Activated T-cell treated with anti-CD3 and anti-CD28 coated beads, Interleukin-2, amount 50 U/mL, for 1 hour (primary cell): Measurements from ENCODE around the gene SKIC2.
"Not testable (repeated sequence)": the region's sequence is repeated elsewhere in the genome, so short reads cannot be mapped to it uniquely, and the experiment has no call there.

Source experiments
- DNase-seq: peaks from one replicate; pipeline ENCODE4 v3.0.0-alpha.2; 2020

The SKIC2 gene

DNA sequence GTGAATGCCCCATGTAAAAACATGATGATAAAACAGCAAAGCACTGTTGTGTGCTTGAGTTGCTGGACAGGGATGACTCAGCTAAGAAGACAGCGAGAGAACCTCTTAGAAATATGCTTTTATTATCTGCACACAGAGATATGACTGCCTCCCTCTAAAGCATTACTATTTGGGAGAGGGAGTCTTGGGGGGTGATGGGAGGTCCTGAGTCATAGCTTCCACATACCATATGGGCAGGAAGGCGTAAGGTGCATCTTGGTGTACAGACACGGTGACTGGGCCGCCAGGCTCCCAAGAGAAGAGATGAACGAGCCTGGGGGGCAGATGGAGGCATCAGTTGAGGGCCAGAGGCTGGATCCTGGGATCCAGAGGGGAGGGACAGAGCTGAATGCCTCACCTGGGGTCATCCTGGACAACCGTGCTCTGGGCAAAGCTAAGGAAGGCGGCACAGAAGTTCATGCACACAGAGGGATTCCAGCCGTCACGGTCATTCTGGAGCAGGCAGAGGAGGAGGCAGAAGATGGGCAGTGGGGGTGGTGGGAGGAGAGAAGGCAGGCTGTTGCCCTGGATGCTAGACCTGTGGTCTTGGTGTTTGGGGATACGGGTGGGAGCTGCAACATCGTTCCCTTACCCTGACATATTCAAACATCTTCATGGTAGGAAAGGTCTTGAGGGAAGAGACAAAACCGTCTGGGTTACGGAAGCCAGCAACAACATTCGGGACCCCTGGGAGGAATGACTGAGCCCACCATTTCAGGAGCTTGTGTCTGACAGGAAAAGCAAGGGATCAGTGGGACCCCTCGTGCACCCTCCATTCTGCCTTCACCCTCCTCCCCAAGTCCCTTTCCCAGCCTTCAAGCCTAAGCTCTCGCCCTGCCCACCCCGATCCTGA, 11.0 kb downstream of the SKIC2 start:
- no peak for DNase-seq

DNA sequence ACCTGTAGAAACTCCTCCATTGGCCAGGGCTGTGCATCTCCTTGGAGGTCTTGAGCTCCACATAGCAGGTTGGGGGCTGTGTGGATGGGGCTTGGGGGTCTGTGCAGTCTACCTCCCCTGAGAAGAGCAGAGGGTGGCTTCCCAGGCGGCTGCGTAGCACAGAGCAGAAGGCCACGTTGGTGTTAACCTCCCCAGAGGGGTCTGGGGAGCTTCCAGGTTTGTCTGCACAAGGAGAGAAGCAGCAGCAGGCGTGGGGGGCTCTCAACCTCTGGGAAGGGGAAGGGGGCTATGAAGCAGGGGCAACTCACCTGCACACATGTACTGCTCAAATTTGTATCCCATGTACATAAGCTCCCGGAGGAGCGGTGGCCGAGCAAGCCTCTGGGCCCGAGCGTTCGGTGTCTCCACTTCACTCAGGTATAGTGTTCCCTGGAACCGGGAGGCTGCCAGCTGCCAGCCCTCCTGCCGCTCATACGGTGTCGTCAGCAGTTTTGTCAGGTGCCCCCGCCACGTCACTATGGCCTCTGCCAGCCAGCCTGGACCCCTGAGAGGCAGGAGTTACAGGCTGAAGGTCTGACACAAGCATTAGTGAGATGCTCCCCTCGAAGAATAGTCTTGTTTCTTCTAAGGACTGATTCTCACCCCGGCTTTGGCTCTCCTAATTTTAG, 11.8 kb downstream of the SKIC2 start:
- DNase-seq = no peak

DNA sequence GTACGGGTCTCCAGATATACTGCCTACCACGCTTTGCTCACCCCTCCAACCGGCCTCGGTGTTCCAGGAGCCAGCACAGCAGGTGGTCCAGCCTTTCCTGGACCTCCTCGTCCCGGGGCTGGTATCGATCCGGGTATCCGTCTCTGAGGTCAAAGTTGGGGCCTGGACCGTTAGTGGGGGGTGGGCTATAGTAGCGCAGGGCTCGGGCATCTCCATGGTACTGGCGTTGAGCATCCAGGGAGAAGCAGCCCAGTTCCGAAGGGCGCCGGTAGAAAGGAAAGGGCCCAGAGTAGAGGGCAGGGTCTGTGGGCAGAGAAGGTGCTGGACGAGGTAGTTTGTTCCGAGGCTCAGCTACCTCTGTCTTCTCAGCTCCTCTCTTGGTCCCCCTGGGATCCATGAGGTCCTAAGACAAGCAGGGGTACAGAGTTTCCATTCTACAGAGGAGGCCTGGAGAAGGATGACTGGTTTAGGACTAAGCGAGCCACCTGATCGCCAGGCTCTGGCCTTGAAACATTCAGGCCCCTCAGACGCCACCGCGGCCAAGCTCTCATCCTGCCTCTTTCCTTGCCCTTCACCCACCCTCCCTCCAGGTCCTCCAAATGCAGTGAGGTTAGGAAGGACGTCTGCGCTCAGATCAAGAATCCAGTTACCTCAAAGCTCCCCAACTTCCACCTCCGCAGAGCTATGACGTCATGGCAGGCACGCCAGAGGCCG, 12.5 kb downstream of the SKIC2 start:
- no peak for DNase-seq

- peak; percentile 98 for DNase-seq
These were observed 13.2 kb downstream of the SKIC2 start, which contains the start of gene DXO for GRCh38 chr6:31971993-31972708. TSS of gene DXO (minus strand) at chr6:31972138. CDS start at chr6:31971675, 463 bp downstream.

DNA sequence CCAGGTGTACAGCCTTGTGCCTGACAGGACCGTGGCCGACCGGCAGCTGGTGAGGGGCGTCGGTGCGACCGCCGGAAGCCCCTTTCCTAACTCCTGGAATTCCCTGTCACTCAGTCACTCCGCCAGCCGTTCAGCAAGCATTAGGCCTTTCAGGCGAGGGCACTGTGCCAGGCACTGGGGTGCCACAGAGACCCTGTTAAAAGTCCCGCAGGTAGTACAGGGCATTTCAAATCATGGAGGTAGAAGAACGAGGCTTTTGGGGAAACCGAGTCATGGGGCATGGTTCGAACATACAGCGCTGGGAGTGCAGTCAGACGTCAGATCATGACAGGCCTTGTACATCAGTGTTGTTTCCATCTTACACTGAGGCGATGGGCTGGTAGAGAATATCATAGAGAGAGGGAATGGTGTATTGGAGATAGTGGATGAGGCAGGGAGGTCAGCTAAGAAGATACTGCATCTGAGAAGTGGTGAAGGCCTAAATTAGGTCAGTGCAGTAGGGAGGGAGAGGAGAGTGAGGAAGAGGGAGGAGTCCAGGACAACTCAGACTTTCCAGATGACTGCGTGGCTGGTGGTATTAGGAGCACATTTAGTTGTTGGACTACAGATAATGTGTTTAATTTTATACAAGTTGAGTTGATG, 13.9 kb downstream of the SKIC2 start:
- DNase-seq = no peak

GRCh38 chr6:31976065-31976464, 17.1 kb downstream of the SKIC2 start:
- DNase-seq = not testable (repeated sequence)

DNA sequence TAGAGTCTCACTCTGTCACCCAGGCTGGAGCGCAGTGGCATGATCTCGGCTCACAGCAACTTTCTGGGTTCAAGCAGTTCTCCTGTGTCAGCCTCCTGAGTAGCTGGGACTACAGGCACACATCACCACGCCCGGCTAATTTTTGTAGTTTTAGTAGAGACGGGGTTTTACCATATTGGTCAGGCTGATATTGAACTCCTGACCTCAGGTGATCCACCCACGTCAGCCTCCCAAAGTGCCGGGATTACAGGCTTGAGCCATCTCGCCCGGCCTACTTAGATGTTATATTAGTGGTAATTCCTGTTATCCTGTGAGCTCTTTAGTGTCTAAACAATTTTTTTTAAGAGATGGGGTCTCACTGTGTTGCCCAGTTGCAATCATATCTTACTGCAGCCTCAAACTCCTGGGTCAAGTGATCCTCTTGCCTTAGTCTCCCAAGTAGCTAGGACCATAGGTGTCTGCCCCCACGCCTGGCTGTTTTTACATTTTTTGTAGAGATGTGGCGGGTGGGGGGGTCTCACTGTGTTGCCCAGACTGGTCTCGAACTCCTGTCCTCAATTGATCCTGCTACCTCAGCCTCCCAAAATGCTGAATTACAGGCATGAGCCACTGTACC, 18.9 kb downstream of the SKIC2 start:
- no peak for DNase-seq

GRCh38 chr6:31978831-31979230, 19.9 kb downstream of the SKIC2 start:
- no peak for DNase-seq

- no peak for DNase-seq
These were observed 20.4 kb downstream of the SKIC2 start for GRCh38 chr6:31979238-31979898.

GRCh38 chr6:31980195-31980876, 21.4 kb downstream of the SKIC2 start:
- not testable (repeated sequence) for DNase-seq

DNA sequence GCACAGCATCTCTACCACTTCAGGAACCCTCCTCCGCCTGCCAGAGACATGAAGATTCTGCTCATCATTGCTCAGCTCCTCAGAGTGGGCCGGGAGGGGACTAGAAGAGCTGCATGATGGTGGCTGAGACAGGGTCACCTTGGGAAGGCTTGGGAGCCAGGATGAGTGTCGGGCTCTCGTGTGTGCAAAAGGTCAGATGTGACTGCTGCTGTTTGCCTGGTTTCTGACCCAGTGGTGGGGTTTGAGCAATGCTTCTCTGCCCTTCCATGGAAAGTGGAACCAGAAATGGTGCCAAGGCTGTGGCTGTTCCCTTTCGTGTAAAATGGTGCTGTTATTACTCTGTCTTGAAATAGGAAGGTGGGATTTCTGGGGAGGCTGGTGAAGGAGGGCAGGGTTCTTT, 22.0 kb downstream of the SKIC2 start:
- not testable (repeated sequence) for DNase-seq

DNA sequence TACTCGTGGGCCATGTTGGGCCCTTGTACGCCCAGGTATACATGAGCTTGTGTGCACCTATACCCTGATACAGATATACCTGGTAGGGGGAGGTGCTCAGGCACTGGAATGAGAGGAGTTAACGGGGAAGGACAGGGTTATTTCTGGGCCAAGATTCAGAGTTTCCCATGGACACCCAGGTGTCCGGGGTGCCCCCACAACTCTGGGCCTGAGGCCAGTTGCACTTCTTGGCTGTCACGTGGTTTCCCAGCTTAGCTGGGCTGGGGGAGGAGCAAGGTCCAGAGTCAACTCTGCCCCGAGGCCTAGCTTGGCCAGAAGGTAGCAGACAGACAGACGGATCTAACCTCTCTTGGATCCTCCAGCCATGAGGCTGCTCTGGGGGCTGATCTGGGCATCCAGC, 22.8 kb downstream of the SKIC2 start, which contains the start of gene C4A:
C4A (plus strand) TSS at position 314 of the 400 bp plus-strand sequence; CDS start at position 365, 51 bp downstream.
- not testable (repeated sequence) for DNase-seq

- DNase-seq = not testable (repeated sequence)
These were observed 30.4 kb downstream of the SKIC2 start for GRCh38 chr6:31989363-31989762.

DNA sequence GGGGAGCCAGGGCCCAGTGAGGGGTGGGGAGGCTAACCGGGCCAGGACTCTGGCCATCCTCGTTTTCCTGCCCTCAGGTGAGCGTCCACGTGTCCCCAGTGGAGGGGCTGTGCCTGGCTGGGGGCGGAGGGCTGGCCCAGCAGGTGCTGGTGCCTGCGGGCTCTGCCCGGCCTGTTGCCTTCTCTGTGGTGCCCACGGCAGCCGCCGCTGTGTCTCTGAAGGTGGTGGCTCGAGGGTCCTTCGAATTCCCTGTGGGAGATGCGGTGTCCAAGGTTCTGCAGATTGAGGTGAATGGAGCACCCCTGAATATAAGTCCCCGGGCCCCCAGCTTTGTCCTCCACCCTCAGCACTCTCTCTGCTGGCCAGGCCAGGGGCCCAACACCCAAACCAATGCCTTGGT, 35.4 kb downstream of the SKIC2 start:
- not testable (repeated sequence) for DNase-seq

- DNase-seq = not testable (repeated sequence)
These were observed 37.4 kb downstream of the SKIC2 start for GRCh38 chr6:31996385-31996784.

DNA sequence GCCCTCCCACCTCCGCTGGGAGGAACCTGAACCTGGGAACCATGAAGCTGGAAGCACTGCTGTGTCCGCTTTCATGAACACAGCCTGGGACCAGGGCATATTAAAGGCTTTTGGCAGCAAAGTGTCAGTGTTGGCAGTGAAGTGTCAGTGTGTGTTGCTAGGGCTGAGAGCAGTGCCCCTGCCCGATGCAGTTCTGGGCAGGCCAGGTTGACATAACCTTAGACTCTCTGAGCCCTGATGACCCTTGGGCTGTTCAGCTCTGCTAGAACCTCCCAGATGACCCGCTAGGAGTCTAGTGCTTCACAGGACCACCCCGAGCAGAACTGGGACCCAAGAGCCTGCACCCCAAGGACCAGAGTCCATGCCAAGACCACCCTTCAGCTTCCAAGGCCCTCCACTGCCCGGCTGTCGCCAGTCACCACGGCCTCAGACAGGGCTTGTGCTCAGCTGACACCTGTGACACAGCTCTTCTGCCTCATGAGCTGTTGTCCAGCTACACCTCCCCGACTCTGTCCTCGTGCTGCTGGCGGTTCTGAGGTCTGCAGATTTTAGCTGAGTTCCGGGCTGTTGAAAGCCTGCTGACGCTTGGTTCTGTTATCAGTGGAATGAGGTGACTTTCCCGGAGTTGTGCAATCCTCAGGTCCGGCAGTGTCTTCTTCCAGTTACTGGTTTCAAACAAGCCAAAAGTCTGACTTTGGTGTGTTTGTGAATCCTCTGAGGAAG, 43.7 kb downstream of the SKIC2 start:
- DNase-seq = not testable (repeated sequence)

- DNase-seq = not testable (repeated sequence)
These were observed 44.3 kb downstream of the SKIC2 start for GRCh38 chr6:32003301-32003700.

- DNase-seq = not testable (repeated sequence)
These were observed 45.4 kb downstream of the SKIC2 start for GRCh38 chr6:32004393-32004792.

GRCh38 chr6:32004864-32005537, 46.0 kb downstream of the SKIC2 start:
- DNase-seq = not testable (repeated sequence)
